Measurements from ENCODE around the gene AP2S1.

The AP2S1 gene

DNA sequence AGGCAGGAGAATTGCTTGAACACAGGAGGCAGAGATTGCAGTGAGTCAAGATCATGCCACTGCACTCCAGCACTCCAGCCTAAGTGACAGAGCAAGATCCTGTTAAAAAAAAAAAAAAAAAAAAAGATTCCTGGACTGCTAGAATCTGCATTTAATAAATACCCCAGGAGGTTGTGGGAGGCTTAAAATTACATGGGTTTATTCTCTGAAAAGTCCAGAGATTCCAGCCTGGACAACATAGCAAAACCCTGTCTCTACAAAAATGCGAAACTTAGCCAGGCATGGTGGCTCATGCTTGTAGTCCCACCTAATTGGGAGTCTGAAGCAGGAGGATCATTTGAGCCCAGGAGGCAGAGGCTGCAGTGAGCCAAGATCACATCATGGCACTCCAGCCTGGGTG, 52.8 kb downstream of the AP2S1 start:
- no peak for DNase-seq

DNA sequence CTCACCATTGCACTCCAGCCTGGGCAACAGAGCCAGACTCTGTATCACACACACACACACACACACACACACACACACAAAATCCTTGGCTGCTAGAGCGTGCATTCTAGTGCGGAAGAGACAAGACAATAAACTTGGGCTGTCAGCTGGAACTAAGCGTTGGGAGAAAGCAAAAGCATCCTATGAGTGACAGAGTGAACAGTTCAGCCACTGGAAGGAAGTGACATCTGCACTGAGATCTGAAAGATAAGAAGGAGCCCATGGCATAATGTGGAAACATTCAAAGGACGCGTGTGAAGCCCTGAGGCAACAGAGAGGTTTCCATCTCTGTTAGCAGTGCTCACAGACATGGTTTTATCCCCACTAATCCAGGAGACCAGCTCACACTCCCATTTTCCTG, 58.7 kb downstream of the AP2S1 start:
- DNase-seq = no peak

DNA sequence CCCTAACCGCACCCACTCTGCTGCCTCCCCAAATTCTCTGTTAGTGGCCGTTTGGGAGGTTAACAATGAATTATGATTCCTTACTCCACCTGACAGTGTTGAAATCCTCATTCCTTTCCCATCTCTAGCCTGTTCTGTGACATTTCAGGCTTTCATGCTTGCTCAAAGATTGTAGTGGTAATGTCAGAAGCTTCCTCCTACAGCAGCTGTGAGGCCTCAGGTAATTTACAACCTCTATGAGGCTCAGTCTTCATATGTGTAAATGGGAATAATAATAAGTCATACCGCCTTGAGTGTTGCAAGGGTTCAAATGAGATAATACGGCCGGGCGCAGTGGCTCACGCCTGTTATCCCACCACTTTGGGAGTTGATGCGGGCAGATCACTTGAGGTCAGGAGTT, 61.3 kb downstream of the AP2S1 start:
- no peak for DNase-seq

DNA sequence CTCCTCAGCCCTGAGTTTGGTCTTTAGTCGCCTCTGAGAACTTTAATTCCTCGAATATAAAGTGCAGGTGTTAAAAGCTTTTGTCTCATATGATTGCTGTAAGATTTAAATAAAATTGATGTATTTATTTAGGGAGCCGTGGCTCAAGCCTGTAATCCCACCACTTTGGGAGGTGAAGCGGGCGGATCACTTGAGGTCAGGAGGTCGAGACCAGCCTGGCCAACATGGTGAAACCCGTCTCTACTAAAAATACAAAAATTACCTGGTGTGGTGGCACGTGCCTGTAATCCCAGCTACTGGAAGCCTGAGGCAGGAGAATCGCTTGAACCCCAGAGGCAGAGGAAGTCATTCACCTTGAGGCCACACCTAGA, 61.7 kb downstream of the AP2S1 start:
- no peak for DNase-seq

DNA sequence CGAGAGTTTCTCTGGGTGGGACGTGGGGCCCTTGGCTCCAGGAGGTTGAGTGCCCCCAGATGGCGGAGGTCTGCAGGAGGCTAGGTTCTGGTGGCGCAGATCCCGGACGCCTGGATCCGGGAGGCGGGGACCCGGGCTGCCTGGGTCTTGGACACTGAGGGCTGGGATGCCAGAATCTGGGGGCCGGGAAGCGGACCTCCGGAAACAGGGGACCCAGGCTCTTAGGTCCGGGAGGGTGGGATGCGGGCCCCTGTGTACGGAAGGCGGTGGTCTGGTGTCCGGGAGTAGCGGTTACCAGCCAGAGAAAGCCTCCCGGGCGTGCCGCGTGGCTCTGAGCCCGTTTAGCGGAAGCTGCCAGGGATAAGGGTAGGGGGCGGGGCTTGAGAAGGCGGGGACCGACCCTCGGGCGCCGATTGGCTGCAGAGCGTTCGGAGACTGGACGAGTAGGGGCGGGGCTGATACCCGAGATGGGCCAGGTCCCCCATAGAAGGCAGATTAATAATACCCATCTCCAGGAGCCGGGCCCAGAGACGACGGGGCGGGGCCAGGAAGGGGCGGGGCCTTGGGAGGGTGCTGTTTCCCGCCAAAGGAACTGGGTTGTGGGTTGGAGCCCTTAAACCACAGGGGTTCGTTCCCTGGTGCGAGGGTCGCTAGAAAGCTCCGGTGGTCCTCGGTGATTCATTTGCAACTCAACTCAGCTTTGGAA, 62.2 kb downstream of the AP2S1 start, which contains the start of gene SLC1A5:
TSS of gene SLC1A5 (minus strand) at position 333 of the 706 bp plus-strand sequence. CDS start 629 bp downstream, outside the sequence.
- peak; percentile 99 for DNase-seq

Measured in activated CD8-positive, alpha-beta memory T cell treated with anti-CD3 and anti-CD28 coated beads, Interleukin-2, amount 50 U/mL, for 4 hours (primary cell).